GM12878 (cell line): ENCODE data around the gene MXRA8.
"Not testable (repeated sequence)": the region's sequence is repeated elsewhere in the genome, so short reads cannot be mapped to it uniquely, and the experiment has no call there.

ENCODE experiments used
- ASH2L ChIP-seq: fragments of 300-600, 200-600 bp; sonication (generic); IDR thresholded peaks from 2 replicates; pipeline ENCODE4 v1.6.1; 2017; ENCODE audit warnings: low read depth, mild to moderate bottlenecking, borderline replicate concordance
- ETV6 ChIP-seq, 2 experiments: fragments of 450-650 bp in 1 of 2; IDR thresholded peaks in 1 of 2; conservative IDR thresholded peaks in 1 of 2; 2 replicates each; pipeline ENCODE4 v1.6.1; 2014; ENCODE audit warnings: antibody characterized with exemption in 1 of 2, borderline replicate concordance in 1 of 2, low read depth in 1 of 2, mild to moderate bottlenecking in 1 of 2, moderate library complexity in 1 of 2
- EZH2 ChIP-seq: IDR thresholded peaks from 2 replicates; pipeline ENCODE4 v1.6.1; 2012; ENCODE audit warnings: low read depth, mild to moderate bottlenecking, control low read depth, inconsistent platforms, low read length, borderline replicate concordance; ENCODE audit not compliant: control insufficient read depth
- YY1 ChIP-seq: IDR thresholded peaks from 2 replicates; pipeline ENCODE4 v1.6.1; 2011; ENCODE audit warnings: low read depth, mild to moderate bottlenecking, low read length
- ZNF24 ChIP-seq: fragments of 450-650 bp; IDR thresholded peaks from 2 replicates; pipeline ENCODE4 v1.6.1; 2017; ENCODE audit warnings: antibody characterized with exemption, mild to moderate bottlenecking
- TF ChIP-seq, protein P1 (sequence below), 3 experiments: IDR thresholded peaks in 2 of 3; conservative IDR thresholded peaks in 1 of 3; 2 replicates each; pipeline ENCODE4 v1.5.1; 2011; ENCODE audit warnings: low read depth in 3 of 3, low read length in 3 of 3, mild to moderate bottlenecking in 3 of 3, control low read depth in 2 of 3, moderate library complexity in 2 of 3, inconsistent platforms in 1 of 3, mixed read lengths in 1 of 3; ENCODE audit not compliant: control insufficient read depth in 2 of 3, insufficient read depth in 1 of 3; ENCODE audit errors: extremely low read depth in 1 of 3
- TF ChIP-seq, protein P2 (sequence below): IDR thresholded peaks from 2 replicates; pipeline ENCODE4 v1.6.1; 2011; ENCODE audit warnings: low read depth, low read length, improper control_type of control experiment, borderline replicate concordance

DNA sequence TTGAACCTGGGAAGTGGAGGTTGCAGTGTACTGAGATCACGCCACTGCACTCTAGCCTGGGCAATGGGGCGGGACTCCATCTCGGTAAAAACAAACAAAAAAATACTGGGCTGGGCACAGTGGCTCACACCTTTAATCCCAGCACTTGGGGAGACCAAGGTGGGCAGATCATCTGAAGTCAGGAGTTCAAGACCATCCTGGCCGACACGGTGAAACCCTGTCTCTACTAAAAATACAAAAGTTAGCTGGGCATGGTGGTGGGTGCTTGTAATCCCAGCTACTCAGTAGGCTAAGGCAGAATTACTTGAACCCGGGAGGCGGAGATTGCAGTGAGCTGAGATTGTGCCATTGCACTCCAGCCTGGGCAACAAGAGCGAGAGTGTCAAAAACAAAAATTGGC is 42.2 kb downstream of the MXRA8 start:
- not testable (repeated sequence) for TF ChIP-seq ZNF24; ETV6 (conservative IDR thresholded peaks at IDR 0.05 in 1 of 2, IDR thresholded peaks at IDR 0.05 in 1 of 2; ENCODE audit: borderline replicate concordance in 1 of 2, low read depth in 1 of 2); ASH2L; YY1; EZH2
- TF ChIP-seq, protein P1, sequence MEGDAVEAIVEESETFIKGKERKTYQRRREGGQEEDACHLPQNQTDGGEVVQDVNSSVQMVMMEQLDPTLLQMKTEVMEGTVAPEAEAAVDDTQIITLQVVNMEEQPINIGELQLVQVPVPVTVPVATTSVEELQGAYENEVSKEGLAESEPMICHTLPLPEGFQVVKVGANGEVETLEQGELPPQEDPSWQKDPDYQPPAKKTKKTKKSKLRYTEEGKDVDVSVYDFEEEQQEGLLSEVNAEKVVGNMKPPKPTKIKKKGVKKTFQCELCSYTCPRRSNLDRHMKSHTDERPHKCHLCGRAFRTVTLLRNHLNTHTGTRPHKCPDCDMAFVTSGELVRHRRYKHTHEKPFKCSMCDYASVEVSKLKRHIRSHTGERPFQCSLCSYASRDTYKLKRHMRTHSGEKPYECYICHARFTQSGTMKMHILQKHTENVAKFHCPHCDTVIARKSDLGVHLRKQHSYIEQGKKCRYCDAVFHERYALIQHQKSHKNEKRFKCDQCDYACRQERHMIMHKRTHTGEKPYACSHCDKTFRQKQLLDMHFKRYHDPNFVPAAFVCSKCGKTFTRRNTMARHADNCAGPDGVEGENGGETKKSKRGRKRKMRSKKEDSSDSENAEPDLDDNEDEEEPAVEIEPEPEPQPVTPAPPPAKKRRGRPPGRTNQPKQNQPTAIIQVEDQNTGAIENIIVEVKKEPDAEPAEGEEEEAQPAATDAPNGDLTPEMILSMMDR (IDR thresholded peaks at IDR 0.05 in 2 of 3, conservative IDR thresholded peaks at IDR 0.05 in 1 of 3; ENCODE audit: control insufficient read depth in 2 of 3, extremely low read depth in 1 of 3, insufficient read depth in 1 of 3, low read depth in 3 of 3, low read length in 3 of 3) = not testable (repeated sequence)
- TF ChIP-seq, protein P2, sequence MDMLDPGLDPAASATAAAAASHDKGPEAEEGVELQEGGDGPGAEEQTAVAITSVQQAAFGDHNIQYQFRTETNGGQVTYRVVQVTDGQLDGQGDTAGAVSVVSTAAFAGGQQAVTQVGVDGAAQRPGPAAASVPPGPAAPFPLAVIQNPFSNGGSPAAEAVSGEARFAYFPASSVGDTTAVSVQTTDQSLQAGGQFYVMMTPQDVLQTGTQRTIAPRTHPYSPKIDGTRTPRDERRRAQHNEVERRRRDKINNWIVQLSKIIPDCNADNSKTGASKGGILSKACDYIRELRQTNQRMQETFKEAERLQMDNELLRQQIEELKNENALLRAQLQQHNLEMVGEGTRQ = not testable (repeated sequence)
